AG08395 (cell line): ENCODE data around the gene PPFIBP1.
A peak's percentile ranks its signal among the peaks of the same experiment; 100 is the strongest.

ENCODE experiments used
- DNase-seq: peaks from one replicate; pipeline ENCODE4 v3.0.0; 2012; ENCODE audit warnings: mixed read lengths, low spot score

PPFIBP1 gene

GRCh38 chr12:27513155-27513824 lies 10.7 kb upstream of the PPFIBP1 start:
- DNase-seq = no peak

GRCh38 chr12:27515671-27516070 lies 8.3 kb upstream of the PPFIBP1 start:
- DNase-seq = no peak

- DNase-seq = no peak
Observed at GRCh38 chr12:27516625-27517024, 7.4 kb upstream of the PPFIBP1 start.

GRCh38 chr12:27517546-27517945 lies 6.5 kb upstream of the PPFIBP1 start:
- no peak for DNase-seq

- DNase-seq = no peak
Observed at GRCh38 chr12:27517961-27518665, 5.9 kb upstream of the PPFIBP1 start.

GRCh38 chr12:27521066-27521465 lies 2.9 kb upstream of the PPFIBP1 start:
- DNase-seq = peak; percentile 68

- no peak for DNase-seq
Observed at GRCh38 chr12:27521981-27522380, 2.0 kb upstream of the PPFIBP1 start.

- no peak for DNase-seq
Observed at GRCh38 chr12:27523305-27523641, 733 bp upstream of the PPFIBP1 start.

GRCh38 chr12:27524494-27524835 lies 459 bp downstream of the PPFIBP1 start:
- DNase-seq = no peak

- peak; percentile 71 for DNase-seq
Observed at GRCh38 chr12:27524839-27525753, 1.1 kb downstream of the PPFIBP1 start.

- DNase-seq = no peak
Observed at GRCh38 chr12:27527512-27527911, 3.5 kb downstream of the PPFIBP1 start.

GRCh38 chr12:27528788-27529187 lies 4.8 kb downstream of the PPFIBP1 start:
- no peak for DNase-seq

GRCh38 chr12:27530157-27530922 lies 6.3 kb downstream of the PPFIBP1 start:
- DNase-seq = no peak

GRCh38 chr12:27531896-27532295 lies 7.9 kb downstream of the PPFIBP1 start:
- DNase-seq = no peak

GRCh38 chr12:27534060-27534764 lies 10.2 kb downstream of the PPFIBP1 start:
- no peak for DNase-seq

GRCh38 chr12:27534765-27535161 lies 10.8 kb downstream of the PPFIBP1 start:
- DNase-seq = no peak

GRCh38 chr12:27535318-27535717 lies 11.3 kb downstream of the PPFIBP1 start:
- no peak for DNase-seq

GRCh38 chr12:27537855-27538675 lies 14.1 kb downstream of the PPFIBP1 start:
- DNase-seq = peak; percentile 44

GRCh38 chr12:27539191-27539631 lies 15.2 kb downstream of the PPFIBP1 start:
- no peak for DNase-seq

GRCh38 chr12:27541031-27541719 lies 17.2 kb downstream of the PPFIBP1 start:
- no peak for DNase-seq
